Transverse colon (tissue), 4 donors: ENCODE data around the gene AGRN. TPM values are rescaled to one million over a fixed set of nuclear protein-coding genes. Genes with fewer than 3 reads are reported as not detected.

Source experiments
- DNase-seq: peaks from one replicate; pipeline ENCODE4 v3.0.0-alpha.2; 2019
- H3K27ac ChIP-seq, 4 donors: fragments of 200-600 bp; sonication (generic); 2 replicates each; pipeline ENCODE4 v1.5.1; 2016 to 2018; ENCODE audit warnings: inconsistent platforms in 4 of 4
- H3K27me3 ChIP-seq: fragments of 200-600 bp; sonication (generic); 2 replicates; pipeline ENCODE4 v1.5.1; 2017; ENCODE audit warnings: inconsistent platforms
- H3K36me3 ChIP-seq, 4 donors: fragments of 200-600 bp; sonication (generic); 2 replicates each; pipeline ENCODE4 v1.5.1; 2017 to 2019; ENCODE audit warnings: inconsistent platforms in 4 of 4
- H3K4me1 ChIP-seq, 4 donors: fragments of 200-600 bp; sonication (generic); 2 replicates each; pipeline ENCODE4 v1.5.1; 2017 to 2020; ENCODE audit warnings: inconsistent platforms in 4 of 4
- H3K4me3 ChIP-seq, 4 donors: fragments of 200-600 bp; sonication (generic); 1 replicate in 1 of 4; 2 replicates in 3 of 4; pipeline versions ENCODE4 v1.5.1 to v1.6.1; 2017 to 2019; ENCODE audit warnings: inconsistent platforms in 4 of 4
- H3K9me3 ChIP-seq, 2 donors: fragments of 200-600 bp; sonication (generic); 2 replicates each; pipeline ENCODE4 v1.5.1; 2017 to 2019; ENCODE audit warnings: inconsistent platforms in 2 of 2
- CTCF ChIP-seq, 5 experiments: fragments of 200-600 bp in 3 of 5; fragments of 450-650 bp in 2 of 5; sonication (generic) in 3 of 5; IDR thresholded peaks; 1 replicate in 2 of 5; 2 replicates in 3 of 5; pipeline ENCODE4 v1.5.1; 2016 to 2017; ENCODE audit warnings: antibody characterized with exemption in 5 of 5, inconsistent platforms in 3 of 5, mild to moderate bottlenecking in 2 of 5, moderate library complexity in 1 of 5
- EP300 ChIP-seq: sonication (generic); formaldehyde crosslinking; IDR thresholded peaks from one replicate; pipeline ENCODE4 v1.6.1; 2017; ENCODE audit warnings: antibody characterized with exemption, low read depth
- POLR2A ChIP-seq: fragments of 450-650 bp; IDR thresholded peaks from one replicate; pipeline ENCODE4 v1.6.1; 2016; ENCODE audit warnings: antibody characterized with exemption, mild to moderate bottlenecking, moderate library complexity
- POLR2AphosphoS5 ChIP-seq, 3 donors: sonication (generic); formaldehyde crosslinking; IDR thresholded peaks; one replicate each; pipeline ENCODE4 v1.6.1; 2016; ENCODE audit warnings: antibody characterized with exemption in 3 of 3
- WGBS, 2 donors: methylation state at CpG; one replicate each; pipeline ENCODE4 v1.1.5; 2018; ENCODE audit warnings: low coverage in 1 of 2; 5-methylcytosine and 5-hydroxymethylcytosine counted together
- in situ Hi-C, 4 donors: fragments of 200-750 bp; cut with MboI; loops; one replicate each; pipeline versions ENCODE4 v1.15.0 to v1.15.1; 2017; ENCODE audit warnings: low sequenced_read_pairs in 3 of 4, low pct_ligation_motif_present in 1 of 4, low pct_unique_long_range_greater_than_20kb in 1 of 4
- intact Hi-C: fragments of 100-400 bp; cut with DNase I; formaldehyde crosslinking; loops from one replicate; pipeline ENCODE4 v1.15.1; 2023; ENCODE audit warnings: low total_unique reads
- total RNA-seq, 4 donors: library from RNA; depleted of rRNA; stranded (reverse); fragments of >200 nt; gene quantifications; one replicate each; pipeline ENCODE4 v1.1.0, GENCODE V29; 2016

Gene AGRN
- total RNA-seq, 4 donors from 2014 or later: 25.4 to 132 (median 44.8) TPM

DNA sequence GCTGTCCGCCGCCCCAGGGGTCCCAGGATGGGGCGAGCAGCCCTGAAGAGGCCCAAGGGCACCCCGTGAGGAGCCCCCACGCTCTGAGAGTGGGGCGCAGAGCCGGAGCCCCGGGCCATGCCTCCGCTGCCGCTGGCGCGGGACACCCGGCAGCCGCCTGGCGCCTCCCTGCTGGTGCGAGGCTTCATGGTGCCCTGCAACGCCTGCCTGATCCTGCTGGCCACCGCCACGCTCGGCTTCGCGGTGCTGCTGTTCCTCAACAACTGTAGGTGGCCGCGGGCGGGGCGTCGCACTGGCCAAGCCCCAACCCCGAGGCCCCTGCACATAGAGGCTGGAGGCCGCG lies 14.5 kb downstream of the AGRN start:
- H3K27me3 ChIP-seq: peaks cover 44% of the 10 kb centered on the region
- intact Hi-C loops (no loop called here), in situ Hi-C loops (loop anchor here in 1 of 4 donors (10.0 kb wide), 1 partner anchor 80 kb away; the partner anchor contains the start of gene C1orf159)
- no peaks in the 10 kb centered on the region for H3K9me3 ChIP-seq
- DNase-seq: no peak
- no peak overlapping the region for H3K27ac ChIP-seq
- 78% methylated on average over 27 of the region's 30 CpGs; no CpG with 5 or more reads in 1 of the 2 donors for WGBS, 2 donors
- H3K4me3 ChIP-seq: no peak overlapping the region
- TF ChIP-seq EP300: no peak
- TF ChIP-seq POLR2A: no peak
- no peak for TF ChIP-seq CTCF (IDR thresholded peaks at IDR 0.05)
- no peak for TF ChIP-seq POLR2AphosphoS5 (IDR thresholded peaks at IDR 0.05)
- peaks cover 9 to 25% (median 23%) of the 10 kb centered on the region in 4 donors for H3K4me1 ChIP-seq
- H3K36me3 ChIP-seq: no peaks in the 10 kb centered on the region

DNA sequence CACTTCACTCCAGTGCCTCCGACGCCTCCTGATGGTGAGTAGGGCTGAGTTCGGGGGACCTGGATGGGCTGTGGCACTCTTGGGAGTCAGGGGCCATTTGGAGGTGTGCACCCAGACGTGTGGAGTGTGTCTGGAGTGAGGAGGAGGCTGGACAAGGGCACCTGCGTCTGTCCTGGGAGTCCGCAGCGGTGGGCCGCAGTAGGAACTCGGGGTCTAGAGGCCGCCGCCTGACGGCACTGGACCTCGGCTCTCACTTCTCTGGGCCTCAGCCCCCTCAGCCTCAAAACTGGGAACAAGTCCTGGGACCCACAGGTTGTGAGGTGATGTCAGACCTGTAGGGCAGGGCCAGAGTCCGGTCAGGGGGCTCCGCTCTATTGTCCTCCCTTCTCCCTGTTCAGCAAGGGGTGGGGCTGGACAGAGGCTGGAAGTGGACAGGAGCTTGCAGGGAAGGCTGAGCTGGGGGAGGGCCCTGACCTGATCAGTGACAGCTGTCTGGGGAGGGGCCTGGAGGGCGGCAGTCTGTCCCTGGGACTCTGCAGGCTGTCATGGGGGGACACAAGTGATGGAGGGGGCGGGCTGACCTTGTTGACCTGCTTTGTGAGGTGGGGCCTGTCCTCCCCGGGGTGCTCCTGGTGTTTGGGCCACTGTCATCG lies 15.5 kb downstream of the AGRN start:
- intact Hi-C loops (no loop called here), in situ Hi-C loops (loop anchor here in 1 of 4 donors (10.0 kb wide), 1 partner anchor 79 kb away; the partner anchor contains the start of gene C1orf159)
- no peak overlapping the region for H3K27ac ChIP-seq
- H3K4me1 ChIP-seq: peaks cover 18 to 36% (median 33%) of the 10 kb centered on the region in 4 donors
- TF ChIP-seq POLR2AphosphoS5 (IDR thresholded peaks at IDR 0.05) (no peak), POLR2A (no peak), CTCF (IDR thresholded peaks at IDR 0.05) (no peak), EP300 (no peak)
- H3K27me3 ChIP-seq: peaks cover 53% of the 10 kb centered on the region
- no peaks in the 10 kb centered on the region for H3K36me3 ChIP-seq
- H3K4me3 ChIP-seq: no peak overlapping the region
- WGBS, 2 donors: 85% methylated on average over 18 of the region's 19 CpGs; no CpG with 5 or more reads in 1 of the 2 donors
- no peaks in the 10 kb centered on the region for H3K9me3 ChIP-seq
- DNase-seq: no peak

GRCh38 chr1:1037366-1038327 lies 17.7 kb downstream of the AGRN start:
- peaks cover 15 to 34% (median 31%) of the 10 kb centered on the region in 4 donors for H3K4me1 ChIP-seq
- H3K4me3 ChIP-seq: no peak overlapping the region
- TF ChIP-seq CTCF (IDR thresholded peaks at IDR 0.05) (no peak), POLR2A (no peak), POLR2AphosphoS5 (IDR thresholded peaks at IDR 0.05) (no peak), EP300 (no peak)
- H3K36me3 ChIP-seq: no peaks in the 10 kb centered on the region
- intact Hi-C loops (no loop called here), in situ Hi-C loops (loop anchor here in 1 of 4 donors (10.0 kb wide), 1 partner anchor 77 kb away; the partner anchor contains the start of gene C1orf159)
- no peak overlapping the region for H3K27ac ChIP-seq
- DNase-seq: no peak
- 68% methylated on average over 29 of the region's 30 CpGs; no CpG with 5 or more reads in 1 of the 2 donors for WGBS, 2 donors
- no peaks in the 10 kb centered on the region for H3K9me3 ChIP-seq
- H3K27me3 ChIP-seq: peaks cover 47% of the 10 kb centered on the region

GRCh38 chr1:1038694-1039093 lies 18.8 kb downstream of the AGRN start:
- DNase-seq: no peak
- Histone ChIP-seq H3K9me3 (no peaks in the 10 kb centered on the region), H3K27me3 (peaks cover 36% of the 10 kb centered on the region), H3K27ac (no peak overlapping the region), H3K36me3 (no peaks in the 10 kb centered on the region), H3K4me1 (peaks cover 11 to 23% (median 20%) of the 10 kb centered on the region in 4 donors), H3K4me3 (no peak overlapping the region)
- in situ Hi-C loops (loop anchor here in 1 of 4 donors (10.0 kb wide), 1 partner anchor 76 kb away; the partner anchor contains the start of gene C1orf159), intact Hi-C loops (no loop called here)
- TF ChIP-seq POLR2AphosphoS5 (IDR thresholded peaks at IDR 0.05): no peak
- TF ChIP-seq POLR2A: no peak
- TF ChIP-seq EP300: no peak
- no peak for TF ChIP-seq CTCF (IDR thresholded peaks at IDR 0.05)
- WGBS, 2 donors: 85% methylated on average over 6 of the region's 6 CpGs; no CpG with 5 or more reads in 1 of the 2 donors
